Activated naive CD8-positive, alpha-beta T cell treated with anti-CD3 and anti-CD28 coated beads, Interleukin-2, amount 50 U/mL, for 16 hours (primary cell): ENCODE measurements around the gene CGREF1.

Experiments used
- DNase-seq: peaks from one replicate; pipeline ENCODE4 v3.0.0-alpha.2; 2020; ENCODE audit warnings: low read depth, low spot score

CGREF1 gene, protein sequence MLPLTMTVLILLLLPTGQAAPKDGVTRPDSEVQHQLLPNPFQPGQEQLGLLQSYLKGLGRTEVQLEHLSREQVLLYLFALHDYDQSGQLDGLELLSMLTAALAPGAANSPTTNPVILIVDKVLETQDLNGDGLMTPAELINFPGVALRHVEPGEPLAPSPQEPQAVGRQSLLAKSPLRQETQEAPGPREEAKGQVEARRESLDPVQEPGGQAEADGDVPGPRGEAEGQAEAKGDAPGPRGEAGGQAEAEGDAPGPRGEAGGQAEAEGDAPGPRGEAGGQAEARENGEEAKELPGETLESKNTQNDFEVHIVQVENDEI

DNA sequence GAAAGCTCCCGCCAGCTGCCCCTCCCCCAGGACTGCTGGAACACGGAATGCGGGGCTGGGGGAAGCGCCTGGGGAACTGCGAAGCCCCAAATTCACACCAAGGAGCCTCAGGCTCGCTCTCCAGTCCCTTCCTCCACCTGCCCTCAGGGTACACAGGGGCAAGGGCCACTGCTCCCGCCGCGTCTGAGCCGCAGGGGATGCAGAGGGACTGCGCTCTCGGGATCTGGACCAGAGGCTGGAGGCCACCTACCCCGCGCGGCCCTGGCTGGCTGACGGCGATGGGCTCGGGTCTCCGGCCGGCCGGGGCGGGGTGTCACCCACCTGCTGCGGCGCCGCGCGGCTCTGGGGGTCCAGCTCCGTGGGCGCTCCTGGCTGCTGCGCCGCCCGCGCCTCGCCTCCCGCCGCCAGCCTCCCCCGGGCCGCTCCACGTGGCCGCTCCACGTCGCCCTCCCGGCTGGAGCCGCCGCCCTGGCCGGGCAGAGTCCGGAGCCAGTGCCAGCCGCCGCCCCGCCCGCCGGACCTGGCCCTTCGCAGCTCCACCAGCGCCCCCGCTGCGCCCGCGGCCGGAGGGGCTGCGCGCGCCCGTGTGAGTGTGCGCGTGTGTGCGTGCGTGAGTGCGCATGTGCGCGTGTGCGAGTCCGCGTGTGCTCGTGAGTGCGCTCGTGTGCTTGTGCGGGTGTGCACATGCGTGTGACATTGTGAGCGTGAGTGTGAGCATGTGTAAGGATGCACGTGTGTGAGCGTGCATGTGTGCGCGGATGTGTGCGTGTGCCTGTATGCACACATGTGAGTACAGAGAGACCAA is at the start of gene CGREF1:
Gene CGREF1, minus strand, starts transcription at position 604 of the 805 bp plus-strand sequence. CDS start 14,762 bp downstream, outside the sequence.
- DNase-seq: no peak

- DNase-seq: no peak
Observed at GRCh38 chr2:27164960-27165763, 46.2 kb upstream of the CGREF1 start.

GRCh38 chr2:27162151-27163121 is 43.5 kb upstream of the CGREF1 start:
- no peak for DNase-seq

- DNase-seq: no peak
Observed at GRCh38 chr2:27160191-27160590, 41.3 kb upstream of the CGREF1 start.

DNA sequence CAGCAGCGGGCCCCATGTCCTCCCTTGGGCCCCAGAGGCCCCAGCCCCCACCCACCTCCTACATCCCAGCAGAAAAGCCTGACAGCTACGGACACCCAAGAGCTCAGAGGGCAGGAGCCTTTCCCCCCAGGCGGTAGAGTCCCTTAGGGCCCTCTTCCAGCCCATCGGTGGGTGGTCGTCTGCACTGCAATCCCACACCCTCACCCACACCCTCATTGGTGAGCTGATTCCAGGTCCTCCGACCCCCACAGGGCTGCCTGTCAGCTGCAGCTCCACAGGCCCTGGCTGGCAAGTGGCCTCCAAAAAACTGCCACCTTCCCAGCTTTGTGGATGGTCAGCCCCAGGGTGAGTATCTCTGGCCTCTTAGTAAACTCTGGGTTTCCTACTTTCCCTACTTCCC is 40.3 kb upstream of the CGREF1 start:
- DNase-seq: no peak

DNA sequence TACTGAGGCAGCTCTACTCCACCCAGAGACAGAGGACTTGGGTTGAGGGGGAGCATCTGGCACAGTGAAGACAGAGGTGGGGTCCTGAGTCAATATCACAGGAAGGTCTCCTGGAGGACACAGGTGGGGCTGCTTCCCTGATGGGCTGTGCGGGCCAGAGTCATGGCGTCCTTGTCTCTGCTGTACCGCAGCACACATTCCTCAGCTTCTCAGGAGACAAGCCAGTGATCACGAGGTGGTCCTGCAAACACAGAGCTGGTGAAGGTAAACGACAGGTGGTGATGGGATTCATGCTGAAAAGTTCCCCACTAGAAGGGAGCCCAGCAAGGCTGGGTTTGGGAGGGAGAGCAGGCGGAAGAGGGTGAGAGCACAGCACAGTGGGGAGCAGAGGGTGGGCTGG is 39.5 kb upstream of the CGREF1 start:
- DNase-seq: no peak

GRCh38 chr2:27155069-27155520 is 36.2 kb upstream of the CGREF1 start:
- DNase-seq: no peak

DNA sequence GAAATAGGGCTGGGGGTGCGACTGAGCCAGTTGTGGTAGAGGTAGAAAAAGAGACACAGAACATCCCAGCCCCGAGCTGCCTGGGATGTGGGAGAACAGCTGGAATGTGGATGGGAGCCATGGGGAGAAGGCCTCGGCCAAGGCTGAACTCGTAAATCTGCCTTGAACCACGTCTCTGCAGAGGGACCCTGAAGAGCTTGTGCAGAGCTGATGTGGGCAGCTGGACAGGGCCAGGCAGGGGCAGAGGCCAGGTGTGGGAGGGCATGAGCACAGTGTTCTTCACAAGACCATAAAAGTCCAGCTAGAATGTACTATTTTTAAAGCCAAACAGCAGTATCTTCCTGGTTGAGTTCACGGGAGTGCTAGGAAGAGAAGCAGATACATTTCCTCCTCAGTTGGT is 35.6 kb upstream of the CGREF1 start:
- DNase-seq: no peak

- no peak for DNase-seq
Observed at GRCh38 chr2:27152796-27153464, 34.0 kb upstream of the CGREF1 start.

- DNase-seq: no peak
Observed at GRCh38 chr2:27152102-27152795, 33.3 kb upstream of the CGREF1 start.

- DNase-seq: no peak
Observed at GRCh38 chr2:27150639-27151230, 31.8 kb upstream of the CGREF1 start.

- no peak for DNase-seq
Observed at GRCh38 chr2:27149570-27150405, 30.9 kb upstream of the CGREF1 start.

GRCh38 chr2:27148801-27149439 is 30.0 kb upstream of the CGREF1 start, which contains the start of gene TCF23:
Gene TCF23, plus strand, starts transcription at chr2:27149004. Its CDS starts 130 bp downstream, at chr2:27149134.
- no peak for DNase-seq

DNA sequence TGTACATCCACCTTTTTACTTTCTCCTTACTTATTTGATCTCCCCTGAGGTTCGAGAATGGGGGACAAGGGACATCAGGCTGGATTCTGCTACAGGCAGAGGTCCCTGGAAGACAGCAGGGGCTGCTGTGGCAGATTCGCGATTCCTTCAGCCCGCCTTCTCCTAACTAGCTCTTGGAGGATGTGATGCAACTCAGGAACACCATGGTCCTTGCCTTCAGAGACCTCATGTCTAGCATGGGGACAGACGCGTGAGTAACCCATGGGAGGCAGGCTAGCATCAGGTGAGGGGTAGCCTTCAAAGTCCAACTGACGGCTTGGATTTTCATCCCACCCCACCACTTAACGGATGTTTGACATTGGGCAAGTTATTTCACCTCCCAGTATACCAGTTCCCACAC is 29.0 kb upstream of the CGREF1 start:
- DNase-seq: no peak

GRCh38 chr2:27145682-27146081 is 26.8 kb upstream of the CGREF1 start:
- DNase-seq: no peak

GRCh38 chr2:27143285-27143684 is 24.4 kb upstream of the CGREF1 start:
- no peak for DNase-seq

- DNase-seq: no peak
Observed at GRCh38 chr2:27139310-27139709, 20.4 kb upstream of the CGREF1 start, which contains the start of gene PRR30. Gene PRR30, minus strand, starts transcription at chr2:27139410. Its CDS starts 1,081 bp downstream, at chr2:27138329.

DNA sequence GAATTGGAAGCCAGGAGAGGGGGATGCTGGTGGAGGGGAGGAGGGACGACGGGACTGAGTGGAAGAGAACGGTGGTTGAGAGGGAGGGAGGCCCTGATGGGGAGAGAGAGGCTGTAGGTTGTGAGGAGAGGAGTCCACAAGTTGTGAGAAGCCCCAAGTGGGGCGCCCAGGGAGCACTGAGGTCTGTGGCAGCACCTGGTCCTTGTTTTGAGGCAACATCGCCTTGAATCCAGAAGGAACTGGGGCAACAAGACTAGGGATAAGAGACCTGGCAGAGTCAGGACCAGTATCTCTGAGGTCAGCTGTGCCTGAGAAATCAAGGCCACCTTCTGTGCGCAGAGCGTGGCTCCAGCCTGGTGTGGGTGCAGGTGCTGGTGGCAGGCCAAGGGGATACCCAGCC is 19.2 kb upstream of the CGREF1 start:
- DNase-seq: no peak
